ENCODE data around the gene GUCD1. TPM values are rescaled to one million over a fixed set of nuclear protein-coding genes. Genes with fewer than 3 reads are reported as not detected.

Gene GUCD1
- total and polyA plus RNA-seq, 2 experiments from 2014 or later = 68.8 to 73.9 TPM

DNA sequence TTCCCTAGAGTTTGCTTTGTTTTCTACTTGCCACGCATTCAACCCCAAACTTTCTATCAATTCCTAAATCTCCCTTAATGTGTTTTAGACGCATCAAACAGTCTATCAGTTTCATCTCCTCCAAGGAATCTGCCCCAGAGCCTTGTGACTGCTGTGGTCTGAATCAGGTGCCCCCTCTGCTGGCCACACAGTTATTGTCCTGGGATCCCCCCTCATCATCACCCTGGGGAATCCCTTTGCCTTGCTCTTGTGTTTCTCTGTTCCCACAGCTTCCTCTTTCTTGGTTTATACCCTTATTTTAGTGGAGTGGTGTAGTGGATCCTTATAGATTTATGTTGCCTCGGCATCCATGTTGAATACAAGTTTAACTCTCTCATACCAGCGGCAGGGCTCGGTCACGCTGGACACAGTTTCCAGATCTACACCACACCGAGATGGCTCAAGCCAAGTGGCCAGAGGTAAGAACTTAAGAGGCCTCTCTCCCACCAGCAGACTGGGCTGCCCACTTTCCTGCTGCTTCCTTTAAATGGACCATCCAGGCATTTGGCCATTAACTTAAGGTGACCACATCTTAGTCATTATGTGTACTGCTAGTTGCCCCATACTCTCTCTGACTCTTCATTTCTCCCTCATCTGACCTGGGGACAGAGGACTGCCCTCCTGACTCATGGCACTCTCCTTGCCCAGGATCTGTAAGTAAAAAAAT is 51.6 kb downstream of the GUCD1 start:
- Histone ChIP-seq H3K36me3 (no peaks in the 10 kb centered on the region), H3K27me3 (no peaks in the 10 kb centered on the region), H3K27ac (no peak overlapping the region), H3K9me3 (ENCODE audit: low read depth) (no peaks in the 10 kb centered on the region), H3K4me1 (ENCODE audit: low read depth) (peaks cover 31% of the 10 kb centered on the region), H3K4me3 (no peak overlapping the region)
- DNase-seq (ENCODE audit: low read depth in 1 of 2, low spot score in 1 of 2) = peak; percentile 63 to 71
- TF ChIP-seq, protein P1, sequence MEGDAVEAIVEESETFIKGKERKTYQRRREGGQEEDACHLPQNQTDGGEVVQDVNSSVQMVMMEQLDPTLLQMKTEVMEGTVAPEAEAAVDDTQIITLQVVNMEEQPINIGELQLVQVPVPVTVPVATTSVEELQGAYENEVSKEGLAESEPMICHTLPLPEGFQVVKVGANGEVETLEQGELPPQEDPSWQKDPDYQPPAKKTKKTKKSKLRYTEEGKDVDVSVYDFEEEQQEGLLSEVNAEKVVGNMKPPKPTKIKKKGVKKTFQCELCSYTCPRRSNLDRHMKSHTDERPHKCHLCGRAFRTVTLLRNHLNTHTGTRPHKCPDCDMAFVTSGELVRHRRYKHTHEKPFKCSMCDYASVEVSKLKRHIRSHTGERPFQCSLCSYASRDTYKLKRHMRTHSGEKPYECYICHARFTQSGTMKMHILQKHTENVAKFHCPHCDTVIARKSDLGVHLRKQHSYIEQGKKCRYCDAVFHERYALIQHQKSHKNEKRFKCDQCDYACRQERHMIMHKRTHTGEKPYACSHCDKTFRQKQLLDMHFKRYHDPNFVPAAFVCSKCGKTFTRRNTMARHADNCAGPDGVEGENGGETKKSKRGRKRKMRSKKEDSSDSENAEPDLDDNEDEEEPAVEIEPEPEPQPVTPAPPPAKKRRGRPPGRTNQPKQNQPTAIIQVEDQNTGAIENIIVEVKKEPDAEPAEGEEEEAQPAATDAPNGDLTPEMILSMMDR (IDR thresholded peaks at IDR 0.05; ENCODE audit: low read depth, low read length) = peak; percentile 80

DNA sequence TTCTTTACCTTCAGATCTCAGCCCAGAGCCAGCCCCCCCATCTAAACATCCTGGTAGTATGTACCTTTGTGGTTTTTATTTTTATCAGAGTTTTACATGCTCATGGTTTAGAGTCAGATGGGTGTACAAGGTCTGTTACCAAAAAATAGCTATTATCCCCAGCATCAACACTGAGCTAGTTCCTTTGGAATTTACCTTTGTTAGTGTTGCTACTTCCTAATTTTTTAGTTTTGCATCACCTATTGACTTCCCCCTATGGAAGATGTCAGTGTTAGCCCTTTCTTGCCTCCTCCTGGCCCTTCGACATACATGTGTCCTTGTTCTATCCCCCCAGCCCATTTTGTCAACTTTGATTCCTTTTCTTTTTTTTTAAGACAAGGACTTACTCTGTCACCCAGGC is 52.4 kb downstream of the GUCD1 start:
- no peak for DNase-seq (ENCODE audit: low read depth in 1 of 2, low spot score in 1 of 2)
- TF ChIP-seq, protein P1 (IDR thresholded peaks at IDR 0.05; ENCODE audit: low read depth, low read length) = no peak
- Histone ChIP-seq H3K4me3 (no peak overlapping the region), H3K36me3 (no peaks in the 10 kb centered on the region), H3K9me3 (ENCODE audit: low read depth) (no peaks in the 10 kb centered on the region), H3K27me3 (no peaks in the 10 kb centered on the region), H3K27ac (no peak overlapping the region), H3K4me1 (ENCODE audit: low read depth) (peaks cover 32% of the 10 kb centered on the region)

- Histone ChIP-seq H3K27me3 (no peaks in the 10 kb centered on the region), H3K36me3 (no peaks in the 10 kb centered on the region), H3K27ac (no peak overlapping the region), H3K4me1 (ENCODE audit: low read depth) (peaks cover 27% of the 10 kb centered on the region), H3K9me3 (ENCODE audit: low read depth) (no peaks in the 10 kb centered on the region), H3K4me3 (no peak overlapping the region)
- TF ChIP-seq, protein P1 (IDR thresholded peaks at IDR 0.05; ENCODE audit: low read depth, low read length) = no peak
- no peak for DNase-seq (ENCODE audit: low read depth in 1 of 2, low spot score in 1 of 2)
These were observed 52.9 kb downstream of the GUCD1 start for GRCh38 chr22:24502034-24502433.

GRCh38 chr22:24501301-24502005 is 53.5 kb downstream of the GUCD1 start:
- Histone ChIP-seq H3K27ac (peak overlapping the region; percentile 38), H3K4me3 (no peak overlapping the region), H3K9me3 (ENCODE audit: low read depth) (no peaks in the 10 kb centered on the region), H3K4me1 (ENCODE audit: low read depth) (peaks cover 26% of the 10 kb centered on the region), H3K27me3 (no peaks in the 10 kb centered on the region), H3K36me3 (no peaks in the 10 kb centered on the region)
- TF ChIP-seq, protein P1 (IDR thresholded peaks at IDR 0.05; ENCODE audit: low read depth, low read length) = no peak
- DNase-seq (ENCODE audit: low read depth in 1 of 2, low spot score in 1 of 2) = peak in 1 of 2 donors; percentile 54

- Histone ChIP-seq H3K27ac (no peak overlapping the region), H3K4me1 (ENCODE audit: low read depth) (peaks cover 26% of the 10 kb centered on the region), H3K4me3 (no peak overlapping the region), H3K36me3 (no peaks in the 10 kb centered on the region), H3K9me3 (ENCODE audit: low read depth) (no peaks in the 10 kb centered on the region), H3K27me3 (no peaks in the 10 kb centered on the region)
- no peak for DNase-seq (ENCODE audit: low read depth in 1 of 2, low spot score in 1 of 2)
- TF ChIP-seq, protein P1 (IDR thresholded peaks at IDR 0.05; ENCODE audit: low read depth, low read length) = no peak
These were observed 54.6 kb downstream of the GUCD1 start for GRCh38 chr22:24500277-24500820.

Data from cardiac muscle cell (in vitro differentiated cells and primary cell).